Left lung (tissue), 10 donors: ENCODE results near the gene FRMD4A. TPM values are rescaled to one million over a fixed set of nuclear protein-coding genes. Genes with fewer than 3 reads are reported as not detected.
A peak's percentile ranks its signal among the peaks of the same experiment; 100 is the strongest.

Experiments used
- ATAC-seq: fragments of 200-7000 bp; cut with Tn5 transposase; one replicate; pipeline ENCODE4 v1.9.1; 2020; ENCODE audit warnings: moderate library complexity
- DNase-seq, 4 donors: peaks; one replicate each; pipeline ENCODE4 v3.0.0-alpha.2; 2013 to 2020
- H3K27ac ChIP-seq, 2 donors: fragments of 200-600 bp; sonication (generic) in 1 of 2; one replicate each; pipeline versions ENCODE4 v1.5.0 to v1.8.0; 2020 to 2021
- H3K27me3 ChIP-seq, 2 donors: fragments of 200-600 bp; sonication (generic) in 1 of 2; one replicate each; pipeline versions ENCODE4 v1.5.0 to v1.8.0; 2020 to 2021
- H3K36me3 ChIP-seq, 2 donors: fragments of 200-600 bp; sonication (generic) in 1 of 2; one replicate each; pipeline versions ENCODE4 v1.5.0 to v1.8.0; 2020 to 2021
- H3K4me1 ChIP-seq, 2 donors: fragments of 200-600 bp; one replicate each; pipeline ENCODE4 v1.8.0; 2021
- H3K4me3 ChIP-seq, 2 donors: fragments of 200-600 bp; sonication (generic) in 1 of 2; one replicate each; pipeline versions ENCODE4 v1.5.0 to v1.8.0; 2020 to 2021; ENCODE audit warnings: mild to moderate bottlenecking in 1 of 2
- H3K9me3 ChIP-seq, 2 donors: fragments of 200-600 bp; sonication (generic) in 1 of 2; one replicate each; pipeline versions ENCODE4 v1.5.0 to v1.8.0; 2020 to 2021
- intact Hi-C, 2 donors: fragments of 100-400 bp; cut with DNase I; formaldehyde crosslinking; loops; one replicate each; pipeline versions ENCODE4 v1.11.2 to v1.14.2; 2022
- polyA plus RNA-seq, 6 donors: library from polyadenylated mRNA; unstranded; fragments of 120-200 nt; gene quantifications; one replicate each; pipeline ENCODE4 v1.2.1, GENCODE V29; 2013; ENCODE audit not compliant: insufficient read length in 6 of 6
- total RNA-seq, 2 donors: library from RNA; stranded (reverse); fragmentation: NEBNext Ultra II Directional; extraction: Animal tissue kit (Norgen Biotek cat#: 25700); gene quantifications; one replicate each; pipeline ENCODE4 v1.2.1, GENCODE V29; 2021
- TF ChIP-seq, protein P1 (sequence below), 2 donors: fragments of 200-600 bp; sonication (generic) in 1 of 2; IDR thresholded peaks; one replicate each; pipeline versions ENCODE4 v1.5.0 to v1.8.0; 2021; ENCODE audit warnings: antibody characterized with exemption in 2 of 2
- donor health status: DM: no; HTN: yes; CAD: no.
- donor health status: DM: no; HTN: no; CAD: no.

Gene FRMD4A
- total and polyA plus RNA-seq, 8 donors: 33.9 to 62.8 (median 57.0) TPM

DNA sequence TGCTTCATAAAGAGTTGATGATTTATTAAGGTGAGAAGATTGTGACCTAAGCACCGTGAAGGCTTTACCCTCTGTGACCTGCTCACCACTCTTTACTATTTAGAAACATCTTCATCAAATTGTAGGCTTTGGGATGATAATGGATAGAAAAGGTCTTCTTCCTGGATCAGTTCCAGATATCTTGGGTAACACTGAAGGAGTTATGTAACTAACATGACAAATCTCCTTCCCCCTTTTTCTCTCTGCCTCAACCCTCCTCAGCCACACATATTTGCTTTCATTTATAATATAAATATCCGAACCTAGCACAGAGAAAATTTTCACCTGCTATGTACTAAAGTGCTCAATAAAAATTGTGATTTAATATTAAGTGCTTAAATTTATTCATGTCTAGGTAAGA is 151.5 kb downstream of the FRMD4A start:
- ATAC-seq (no peak), DNase-seq (no peak)
- Histone ChIP-seq H3K4me3 (no peak overlapping the region), H3K36me3 (no peaks in the 10 kb centered on the region), H3K9me3 (no peaks in the 10 kb centered on the region), H3K27me3 (peaks cover 30 to 81% of the 10 kb centered on the region in 2 donors), H3K4me1 (no peaks in the 10 kb centered on the region), H3K27ac (no peak overlapping the region)
- intact Hi-C loops: no loop called here
- TF ChIP-seq, protein P1, sequence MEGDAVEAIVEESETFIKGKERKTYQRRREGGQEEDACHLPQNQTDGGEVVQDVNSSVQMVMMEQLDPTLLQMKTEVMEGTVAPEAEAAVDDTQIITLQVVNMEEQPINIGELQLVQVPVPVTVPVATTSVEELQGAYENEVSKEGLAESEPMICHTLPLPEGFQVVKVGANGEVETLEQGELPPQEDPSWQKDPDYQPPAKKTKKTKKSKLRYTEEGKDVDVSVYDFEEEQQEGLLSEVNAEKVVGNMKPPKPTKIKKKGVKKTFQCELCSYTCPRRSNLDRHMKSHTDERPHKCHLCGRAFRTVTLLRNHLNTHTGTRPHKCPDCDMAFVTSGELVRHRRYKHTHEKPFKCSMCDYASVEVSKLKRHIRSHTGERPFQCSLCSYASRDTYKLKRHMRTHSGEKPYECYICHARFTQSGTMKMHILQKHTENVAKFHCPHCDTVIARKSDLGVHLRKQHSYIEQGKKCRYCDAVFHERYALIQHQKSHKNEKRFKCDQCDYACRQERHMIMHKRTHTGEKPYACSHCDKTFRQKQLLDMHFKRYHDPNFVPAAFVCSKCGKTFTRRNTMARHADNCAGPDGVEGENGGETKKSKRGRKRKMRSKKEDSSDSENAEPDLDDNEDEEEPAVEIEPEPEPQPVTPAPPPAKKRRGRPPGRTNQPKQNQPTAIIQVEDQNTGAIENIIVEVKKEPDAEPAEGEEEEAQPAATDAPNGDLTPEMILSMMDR (IDR thresholded peaks at IDR 0.05): no peak

- Histone ChIP-seq H3K27ac (no peak overlapping the region), H3K36me3 (no peaks in the 10 kb centered on the region), H3K9me3 (no peaks in the 10 kb centered on the region), H3K27me3 (peaks cover 21 to 80% of the 10 kb centered on the region in 2 donors), H3K4me3 (peak overlapping the region in 1 of 2 donors; percentile 15), H3K4me1 (peaks cover 0 to 8% of the 10 kb centered on the region in 2 donors)
- peak in 2 of 4 donors; percentile 37 to 41 for DNase-seq
- peak; percentile 46 for ATAC-seq
- TF ChIP-seq, protein P1 (IDR thresholded peaks at IDR 0.05): no peak
- intact Hi-C loops: no loop called here
Observed at GRCh38 chr10:14173706-14174594, 156.8 kb downstream of the FRMD4A start.

GRCh38 chr10:14173391-14173705 is 157.4 kb downstream of the FRMD4A start:
- H3K9me3 ChIP-seq: no peaks in the 10 kb centered on the region
- ATAC-seq (peak; percentile 56), DNase-seq (no peak)
- TF ChIP-seq, protein P1 (IDR thresholded peaks at IDR 0.05): no peak
- intact Hi-C loops: no loop called here
- H3K4me1 ChIP-seq: peaks cover 0 to 8% of the 10 kb centered on the region in 2 donors
- no peak overlapping the region for H3K27ac ChIP-seq
- no peaks in the 10 kb centered on the region for H3K36me3 ChIP-seq
- peak overlapping the region in 1 of 2 donors; percentile 15 for H3K4me3 ChIP-seq
- H3K27me3 ChIP-seq: peaks cover 19 to 80% of the 10 kb centered on the region in 2 donors

DNA sequence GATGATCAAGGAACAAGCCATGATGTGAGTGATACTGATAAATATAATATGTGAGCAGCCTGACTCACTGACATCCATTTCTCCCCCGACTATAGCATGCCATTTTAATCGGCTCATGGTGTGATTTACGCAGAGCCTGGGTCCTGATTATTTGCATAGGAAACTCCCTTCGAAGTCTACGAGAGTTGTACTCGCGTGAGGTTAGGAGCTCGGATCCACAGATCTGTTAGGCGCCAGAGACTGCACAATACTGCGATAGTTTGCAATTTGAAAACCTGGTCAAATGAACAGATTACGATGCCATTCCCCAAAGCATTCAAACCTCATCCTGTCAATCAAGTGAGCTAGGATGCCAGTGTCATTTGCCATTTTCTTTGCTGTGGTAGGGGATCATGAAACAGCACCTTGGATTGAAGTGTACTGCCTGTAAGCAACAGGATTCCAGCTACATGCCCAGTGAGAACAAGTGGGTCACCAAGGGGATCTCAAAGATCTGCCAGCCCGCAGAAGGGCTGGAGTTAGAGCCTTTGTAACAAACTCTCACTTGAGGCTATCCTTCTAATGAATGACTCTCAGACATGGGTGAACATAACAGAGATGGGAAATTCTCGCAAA is 158.3 kb downstream of the FRMD4A start:
- Histone ChIP-seq H3K36me3 (no peaks in the 10 kb centered on the region), H3K4me1 (peaks cover 0 to 8% of the 10 kb centered on the region in 2 donors), H3K9me3 (no peaks in the 10 kb centered on the region), H3K4me3 (no peak overlapping the region), H3K27me3 (peaks cover 19 to 79% of the 10 kb centered on the region in 2 donors), H3K27ac (no peak overlapping the region)
- TF ChIP-seq, protein P1 (IDR thresholded peaks at IDR 0.05): no peak
- intact Hi-C loops: no loop called here
- ATAC-seq (no peak), DNase-seq (no peak)

DNA sequence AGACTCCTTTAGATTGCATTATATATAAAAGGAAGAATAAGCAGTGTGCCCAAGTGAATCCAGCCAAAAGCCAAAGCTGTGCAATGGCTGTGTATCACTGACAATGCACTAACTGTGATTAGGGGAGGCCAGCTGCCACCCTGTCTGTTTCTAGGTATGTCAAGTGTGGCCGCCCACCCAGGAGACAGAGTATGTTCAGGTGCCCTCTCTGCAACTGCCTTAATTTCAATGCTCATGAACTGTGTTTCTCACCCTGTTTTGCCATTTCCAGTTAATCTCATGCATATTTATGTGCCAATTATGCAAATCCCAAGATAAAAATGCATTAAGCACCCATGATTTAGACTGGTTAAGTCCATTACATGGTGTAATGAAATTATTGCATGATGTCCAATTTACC is 159.4 kb downstream of the FRMD4A start:
- intact Hi-C loops: no loop called here
- TF ChIP-seq, protein P1 (IDR thresholded peaks at IDR 0.05): no peak
- Histone ChIP-seq H3K9me3 (no peaks in the 10 kb centered on the region), H3K27ac (no peak overlapping the region), H3K27me3 (peaks cover 19 to 78% of the 10 kb centered on the region in 2 donors), H3K4me3 (no peak overlapping the region), H3K36me3 (no peaks in the 10 kb centered on the region), H3K4me1 (peaks cover 0 to 8% of the 10 kb centered on the region in 2 donors)
- DNase-seq (no peak), ATAC-seq (no peak)
